Bone marrow (tissue), 2 donors: Measurements from ENCODE around the gene SYNC.
"Not testable (repeated sequence)": the region's sequence is repeated elsewhere in the genome, so short reads cannot be mapped to it uniquely, and the experiment has no call there.

Experiments
- DNase-seq, 2 donors: peaks; one replicate each; lab custom pipeline; 2025; lab: John Stamatoyannopoulos, UW

Gene SYNC

GRCh38 chr1:32642292-32642827 lies 60.2 kb downstream of the SYNC start:
- not testable (repeated sequence) for DNase-seq

DNA sequence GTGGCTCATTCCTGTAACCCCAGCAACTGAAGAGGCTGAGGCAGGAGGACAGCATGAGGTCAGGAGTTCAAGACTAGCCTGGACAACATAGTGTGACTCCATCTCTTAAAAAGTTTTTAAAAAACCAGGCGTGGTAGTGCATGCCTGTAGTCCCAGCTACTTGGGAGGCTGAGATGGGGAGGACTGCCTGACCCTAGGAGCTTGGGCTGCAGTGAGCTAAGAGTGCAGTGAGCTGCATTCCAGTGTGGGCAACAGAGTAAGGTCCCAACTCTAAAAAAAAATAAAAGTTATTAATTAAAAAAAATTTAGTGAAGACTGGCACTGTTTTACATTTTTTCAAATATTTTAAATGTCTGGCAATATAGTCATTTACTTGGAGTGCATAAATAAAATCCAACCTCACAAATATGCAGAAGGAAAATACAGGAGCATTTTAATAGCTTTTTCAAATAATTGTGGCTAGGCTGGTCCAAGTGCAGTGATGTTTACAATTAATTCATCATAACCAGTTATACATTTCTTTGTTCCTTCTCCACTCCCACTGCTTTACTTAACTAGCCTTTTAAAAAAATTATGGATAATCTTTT lies 63.0 kb downstream of the SYNC start:
- DNase-seq: no peak

GRCh38 chr1:32636914-32637645 lies 65.5 kb downstream of the SYNC start:
- no peak for DNase-seq

GRCh38 chr1:32635508-32636277 lies 66.9 kb downstream of the SYNC start:
- no peak for DNase-seq

DNA sequence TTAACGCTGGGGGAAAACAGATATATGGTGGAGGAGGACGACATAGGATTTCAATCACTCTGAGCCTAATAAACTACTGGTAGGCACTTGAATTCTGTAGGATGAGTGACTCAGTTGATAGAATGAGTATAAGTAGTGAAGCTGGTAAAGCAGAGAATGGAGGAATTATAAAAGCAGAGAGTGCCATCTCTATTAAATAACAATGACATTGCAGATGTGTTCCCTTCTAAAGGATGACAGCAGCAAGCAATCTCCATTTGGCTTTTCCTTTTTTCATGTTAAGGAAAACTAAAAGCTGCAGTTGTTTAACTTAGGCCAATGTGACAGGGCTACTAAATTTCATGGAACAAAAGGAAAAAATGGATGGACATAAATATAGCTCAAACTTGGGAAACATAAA lies 69.7 kb downstream of the SYNC start:
- no peak for DNase-seq

DNA sequence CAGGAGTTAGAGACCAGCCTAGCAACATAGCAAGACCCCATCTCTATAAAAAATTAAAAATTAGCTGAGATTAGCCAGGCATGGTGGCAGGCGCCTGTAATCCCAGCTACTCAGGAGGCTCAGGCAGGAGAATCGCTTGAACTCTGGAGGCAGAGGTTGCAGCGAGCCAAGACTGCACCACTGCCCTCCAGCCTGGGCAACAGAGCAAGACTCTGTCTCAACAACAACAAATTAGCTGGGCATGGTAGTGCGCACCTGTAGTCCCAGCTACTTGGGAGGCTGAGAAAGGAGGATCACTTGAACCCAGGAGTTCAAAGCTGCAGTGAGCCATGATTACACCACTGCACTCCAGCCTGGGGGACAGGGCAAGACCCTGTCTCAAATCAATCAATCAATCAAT lies 72.4 kb downstream of the SYNC start:
- not testable (repeated sequence) for DNase-seq
